ENCODE results near the gene RNF208.
A peak's percentile ranks its signal among the peaks of the same experiment; 100 is the strongest.

The RNF208 gene

DNA sequence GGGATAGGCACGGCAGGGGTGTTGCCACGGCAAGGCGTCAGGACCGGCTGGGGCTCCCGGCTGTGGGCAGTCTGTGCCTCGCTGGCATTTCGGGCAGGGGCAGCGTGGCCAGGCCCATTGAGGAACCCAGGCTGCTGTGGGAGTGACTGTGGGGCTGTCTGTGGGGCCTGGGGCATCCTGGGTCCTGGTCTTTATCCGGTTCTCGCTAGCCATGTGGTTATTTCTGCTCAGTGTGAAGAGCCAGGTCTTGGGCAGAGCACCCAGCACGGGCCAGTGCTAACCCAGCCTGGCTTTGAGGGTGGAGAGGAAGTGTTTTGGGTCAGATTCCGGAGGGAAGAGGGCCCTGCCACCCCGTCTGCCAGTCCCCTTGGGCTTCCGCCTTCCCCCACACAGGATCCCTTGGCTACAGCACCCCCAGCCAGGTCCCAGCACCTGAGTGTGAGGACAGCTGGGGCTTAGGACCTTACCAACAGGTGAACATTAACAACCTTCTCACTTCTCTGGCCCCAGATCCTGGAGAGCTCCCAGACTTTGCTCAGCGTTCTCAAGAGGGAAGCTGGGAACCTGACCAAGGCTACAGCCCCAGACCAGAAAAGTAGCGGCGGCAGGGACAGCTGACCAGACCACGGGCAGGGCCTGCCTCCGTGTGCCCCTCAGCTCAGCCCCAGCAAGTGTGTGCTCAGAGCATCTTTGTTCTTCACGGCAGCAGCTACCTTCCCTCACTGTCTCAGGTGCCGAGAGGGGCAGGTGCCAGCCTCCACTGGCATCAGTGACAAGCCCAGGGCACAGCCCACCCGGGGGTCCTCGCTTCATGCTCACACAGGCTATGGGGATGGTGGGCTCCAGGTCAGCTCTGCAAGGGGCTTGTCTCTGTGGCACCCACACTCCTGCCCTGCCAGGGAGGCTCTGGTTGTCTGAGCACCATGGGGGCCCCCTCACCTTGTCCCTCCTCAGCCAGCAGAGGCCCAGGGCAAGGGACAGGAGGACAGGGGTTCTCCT lies 32.4 kb downstream of the RNF208 start:
- no peak for DNase-seq

DNA sequence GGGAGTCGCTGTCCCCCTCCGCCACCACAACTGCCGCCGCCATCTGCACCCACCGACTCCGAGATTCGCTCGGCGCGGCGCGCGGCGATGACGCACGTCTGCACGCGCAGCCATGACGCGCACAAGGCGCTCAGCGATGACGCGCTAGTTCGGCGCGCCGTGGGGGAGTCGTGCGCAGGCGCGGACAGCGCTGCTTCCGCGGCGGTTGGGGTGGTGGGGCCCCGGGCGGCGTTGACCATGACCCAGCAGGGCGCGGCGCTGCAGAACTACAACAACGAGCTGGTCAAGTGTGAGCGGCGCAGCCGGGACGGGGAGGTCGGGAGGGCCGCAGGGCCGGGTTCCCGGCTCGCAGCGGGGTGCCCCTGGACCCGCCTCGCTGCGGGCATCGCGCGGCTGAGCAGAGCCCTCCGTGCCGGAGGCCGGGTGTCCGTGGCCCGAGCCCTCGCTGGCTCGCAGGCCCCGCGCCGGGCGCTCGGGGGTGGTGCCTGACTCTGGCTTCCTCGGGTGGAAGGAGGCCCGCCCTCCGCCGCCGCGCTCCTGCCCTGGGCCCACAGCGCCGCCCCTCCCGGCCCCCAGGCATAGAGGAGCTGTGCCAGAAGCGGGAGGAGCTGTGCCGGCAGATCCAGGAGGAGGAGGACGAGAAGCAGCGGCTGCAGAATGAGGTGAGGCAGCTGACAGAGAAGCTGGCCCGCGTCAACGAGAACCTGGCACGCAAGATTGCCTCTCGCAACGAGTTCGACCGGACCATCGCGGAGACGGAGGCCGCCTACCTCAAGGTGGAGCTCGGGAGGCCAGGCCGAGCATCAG lies 33.3 kb downstream of the RNF208 start, which contains the start of the genes ANAPC2 and SSNA1:
Gene ANAPC2, minus strand, starts transcription at position 71 of the 807 bp plus-strand sequence. Its CDS starts 28 bp downstream, at position 43.
Gene SSNA1, plus strand, starts transcription at position 187 of the 807 bp plus-strand sequence. Its CDS starts 51 bp downstream, at position 238.
- DNase-seq, result peak; percentile 95

DNA sequence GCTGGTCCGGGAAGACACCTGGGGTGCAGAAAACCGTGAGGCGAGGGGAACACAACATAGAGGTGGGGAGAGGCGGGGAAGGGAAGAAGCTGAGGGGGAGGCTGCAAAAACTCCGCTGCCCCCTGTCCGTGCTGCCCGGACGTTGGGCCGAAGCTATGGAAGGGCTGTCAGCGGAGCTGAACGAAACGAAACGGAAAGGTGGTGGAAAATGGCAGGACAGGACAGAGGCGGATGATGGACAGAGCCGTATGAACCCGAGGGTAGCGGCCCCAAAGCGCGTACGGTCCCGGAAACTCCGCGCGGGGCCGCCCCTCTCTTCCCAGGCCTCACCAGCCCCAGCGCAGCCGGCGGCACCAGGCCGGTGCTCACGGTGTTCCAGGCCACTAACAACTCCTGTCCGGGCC lies 34.0 kb downstream of the RNF208 start:
- DNase-seq, result no peak

DNA sequence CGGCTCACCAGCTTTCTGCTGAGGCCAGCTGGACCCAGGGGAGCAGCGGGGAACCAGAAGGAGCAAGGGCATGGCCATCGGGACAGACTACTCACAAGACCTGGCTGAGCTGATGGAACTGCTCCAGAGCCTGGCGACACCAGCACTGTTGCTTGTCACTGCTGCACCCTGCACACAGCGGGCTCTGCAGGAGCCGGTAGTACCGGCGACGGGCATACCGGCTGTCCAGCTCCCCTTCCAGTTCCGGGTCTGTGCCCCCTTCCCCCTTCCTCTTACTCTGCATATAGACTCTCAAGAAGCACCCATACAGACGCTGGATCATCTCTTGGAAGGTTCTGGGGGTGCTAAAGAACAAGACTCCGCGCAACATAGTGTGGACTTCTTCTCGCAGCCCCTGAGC lies 34.7 kb downstream of the RNF208 start:
- DNase-seq, result no peak

DNA sequence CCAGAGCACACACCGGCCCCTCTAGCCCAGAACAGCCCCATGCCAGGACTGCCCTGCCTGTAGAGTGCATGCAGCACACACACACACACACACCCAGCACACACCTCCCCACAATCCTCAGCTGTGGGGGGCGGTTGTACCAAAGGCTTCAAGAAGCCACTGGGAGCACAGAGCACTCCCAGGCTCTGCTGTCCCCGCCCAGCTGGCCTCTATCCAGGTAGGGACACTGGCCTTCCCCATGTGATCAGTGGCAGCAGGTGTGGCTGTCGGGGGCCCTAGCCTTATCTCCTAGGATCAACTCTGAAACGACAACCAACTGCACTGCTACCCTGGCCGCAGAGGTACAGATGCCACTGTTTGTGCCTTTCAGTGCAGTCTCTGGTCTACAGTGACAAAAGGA lies 35.7 kb downstream of the RNF208 start:
- no peak for DNase-seq

DNA sequence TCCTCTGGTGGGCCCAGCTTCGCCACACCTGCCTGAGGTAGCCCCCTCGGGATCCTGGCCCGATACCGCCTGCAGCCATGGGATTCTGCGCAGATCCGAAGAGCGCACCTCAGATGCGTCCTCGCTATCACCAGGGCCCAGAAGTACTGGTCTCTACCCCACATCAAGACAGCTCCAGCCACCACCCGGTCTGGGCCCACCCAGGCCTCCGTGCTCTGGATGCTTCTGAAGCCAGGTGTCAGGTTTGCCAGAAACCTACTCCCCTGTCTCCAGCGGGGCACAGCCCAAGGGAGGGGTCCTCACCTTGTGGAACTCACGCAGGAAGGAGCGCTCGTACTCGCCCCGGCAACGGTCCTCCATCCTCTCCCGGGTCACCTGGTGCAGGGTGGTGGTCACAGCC lies 36.1 kb downstream of the RNF208 start:
- DNase-seq, result no peak

DNA sequence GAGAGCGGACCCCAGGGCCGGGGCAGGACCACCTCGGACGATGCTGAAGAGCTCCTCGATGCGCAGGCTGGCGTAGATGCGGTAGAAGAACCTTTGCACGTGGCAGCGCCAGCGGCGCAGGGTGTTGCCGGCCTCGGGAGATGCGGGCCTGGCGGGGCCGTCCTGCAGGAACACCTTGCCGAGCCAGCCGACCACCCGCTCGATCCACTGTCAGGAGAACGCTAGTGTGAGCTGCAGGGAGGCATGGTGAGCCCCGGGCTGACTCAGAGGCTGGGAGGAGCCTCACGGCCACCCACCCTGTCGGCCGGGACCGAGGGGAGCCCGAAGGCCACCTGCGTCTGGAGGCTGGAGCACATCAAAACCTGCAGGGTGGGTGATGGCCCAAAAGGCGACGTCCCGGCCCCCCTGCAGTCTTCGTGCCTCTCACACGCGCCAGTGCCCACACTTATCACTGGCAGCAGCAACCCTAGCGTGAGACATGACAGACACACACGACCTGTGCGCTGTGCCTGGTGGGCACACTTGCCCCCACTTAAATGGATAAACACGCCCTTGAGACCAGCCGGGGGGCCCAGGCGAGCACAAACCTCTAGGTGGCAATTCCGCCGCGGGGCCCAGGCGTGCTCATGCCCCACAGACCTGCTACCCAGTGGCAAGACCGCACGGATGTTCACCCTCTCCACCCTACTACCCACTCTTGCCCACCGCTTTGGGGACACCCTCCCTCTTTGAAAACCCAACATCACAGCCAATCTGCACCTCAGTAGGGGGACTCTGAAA lies 37.0 kb downstream of the RNF208 start:
- DNase-seq, result no peak

DNA sequence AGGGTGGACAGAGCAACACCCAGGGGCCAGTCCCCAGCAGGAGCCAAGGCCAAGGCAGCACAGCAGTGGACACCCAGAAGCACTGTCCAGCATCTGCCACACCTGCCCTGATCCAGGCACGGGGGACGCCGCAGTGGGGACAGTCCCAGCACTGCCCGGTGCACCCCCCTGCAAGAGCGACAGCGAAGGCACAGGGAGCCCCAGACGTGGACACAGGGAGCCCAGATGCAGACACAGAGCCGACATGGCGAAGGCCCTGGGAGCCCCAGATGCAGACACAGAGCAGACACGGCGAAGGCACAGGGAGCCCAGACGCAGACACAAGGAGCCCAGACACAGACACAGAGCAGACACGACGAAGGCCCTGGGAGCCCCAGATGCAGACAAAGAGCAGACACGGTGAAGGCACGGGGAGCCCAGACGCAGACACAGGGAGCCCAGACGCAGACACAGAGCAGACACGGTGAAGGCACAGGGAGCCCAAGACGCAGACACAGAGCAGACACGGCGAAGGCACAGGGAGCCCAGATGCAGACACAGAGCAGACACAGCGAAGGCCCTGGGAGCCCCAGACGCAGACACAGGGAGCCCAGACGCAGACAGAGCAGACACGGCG lies 38.0 kb downstream of the RNF208 start:
- DNase-seq, result no peak

DNA sequence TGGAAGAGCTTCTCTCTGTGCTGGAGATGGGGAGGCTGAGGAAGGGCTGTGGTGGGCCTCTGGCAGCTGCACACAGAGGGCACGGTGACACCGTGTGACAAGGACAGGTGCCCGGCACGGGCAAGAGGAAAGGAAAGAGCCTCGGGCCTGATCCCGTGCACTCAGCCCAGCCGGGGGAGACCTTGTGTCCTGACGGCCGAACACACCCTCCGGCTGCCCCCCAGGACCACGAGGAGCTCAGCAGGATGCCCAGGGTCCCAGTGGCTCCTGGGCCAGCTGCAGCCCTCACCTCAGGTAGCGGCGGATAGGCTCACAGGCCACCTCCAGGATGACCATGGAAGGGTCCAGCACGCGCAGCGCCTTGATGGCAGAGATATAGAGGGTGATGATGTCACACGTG lies 39.2 kb downstream of the RNF208 start:
- no peak for DNase-seq

DNA sequence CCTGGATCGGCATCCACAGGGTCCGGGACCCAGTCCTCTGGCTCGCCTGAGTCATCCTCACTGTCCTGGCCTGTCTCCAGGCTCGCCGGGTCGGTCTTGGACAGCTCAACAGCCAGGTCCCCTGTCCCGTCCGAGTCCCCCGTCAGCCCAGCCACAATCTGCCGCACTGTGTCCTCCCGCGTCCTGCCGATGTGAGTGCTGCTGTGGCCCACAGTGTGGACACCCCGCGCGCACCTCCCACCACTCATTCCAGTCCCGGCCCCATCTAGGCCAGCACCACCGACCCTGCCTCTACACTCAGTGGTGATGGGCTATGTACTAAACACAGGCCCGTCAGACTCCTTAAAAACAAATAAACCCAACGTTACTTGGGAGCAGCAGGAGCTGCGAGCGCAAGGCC lies 40.4 kb downstream of the RNF208 start:
- DNase-seq, result no peak

DNA sequence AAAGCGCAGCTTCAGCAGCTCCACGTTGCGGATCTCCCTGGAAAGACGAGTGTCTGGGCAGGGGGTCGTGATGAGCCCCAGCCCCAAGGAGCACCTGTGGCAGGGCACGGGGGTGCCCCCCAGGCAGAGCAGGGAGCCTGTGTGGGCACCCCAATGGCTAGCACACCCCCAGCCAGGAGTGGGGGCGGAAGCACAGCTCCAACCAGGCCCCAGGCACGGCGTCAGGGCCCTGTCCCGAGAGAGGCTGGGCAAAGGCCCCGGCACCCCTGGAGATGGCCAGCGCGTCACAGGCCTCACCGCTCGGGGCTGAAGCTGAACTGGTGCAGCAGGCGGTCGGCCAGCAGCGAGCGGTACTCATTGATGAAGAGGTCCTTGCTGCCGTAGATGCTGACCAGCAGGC lies 41.5 kb downstream of the RNF208 start:
- no peak for DNase-seq

DNA sequence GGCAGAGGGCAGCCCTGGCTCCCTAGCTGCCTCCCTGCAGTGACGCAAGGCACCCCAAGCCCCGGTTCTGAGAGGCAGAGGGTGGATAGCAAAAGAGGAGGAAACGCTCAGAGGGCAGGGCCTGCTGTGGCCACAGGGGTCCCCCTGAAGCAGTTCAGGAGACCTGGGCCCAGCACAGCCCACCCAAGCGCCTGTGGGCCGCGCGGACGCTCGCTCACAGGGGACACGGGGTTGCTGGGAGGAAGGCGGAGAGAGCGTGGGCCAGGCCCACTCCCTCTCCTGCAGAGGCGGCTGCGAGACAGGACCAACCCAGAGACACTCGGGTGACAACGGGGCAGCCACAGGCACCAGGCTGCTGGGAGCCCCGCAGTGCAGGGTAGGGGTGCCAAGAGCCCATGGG lies 42.3 kb downstream of the RNF208 start:
- no peak for DNase-seq

DNA sequence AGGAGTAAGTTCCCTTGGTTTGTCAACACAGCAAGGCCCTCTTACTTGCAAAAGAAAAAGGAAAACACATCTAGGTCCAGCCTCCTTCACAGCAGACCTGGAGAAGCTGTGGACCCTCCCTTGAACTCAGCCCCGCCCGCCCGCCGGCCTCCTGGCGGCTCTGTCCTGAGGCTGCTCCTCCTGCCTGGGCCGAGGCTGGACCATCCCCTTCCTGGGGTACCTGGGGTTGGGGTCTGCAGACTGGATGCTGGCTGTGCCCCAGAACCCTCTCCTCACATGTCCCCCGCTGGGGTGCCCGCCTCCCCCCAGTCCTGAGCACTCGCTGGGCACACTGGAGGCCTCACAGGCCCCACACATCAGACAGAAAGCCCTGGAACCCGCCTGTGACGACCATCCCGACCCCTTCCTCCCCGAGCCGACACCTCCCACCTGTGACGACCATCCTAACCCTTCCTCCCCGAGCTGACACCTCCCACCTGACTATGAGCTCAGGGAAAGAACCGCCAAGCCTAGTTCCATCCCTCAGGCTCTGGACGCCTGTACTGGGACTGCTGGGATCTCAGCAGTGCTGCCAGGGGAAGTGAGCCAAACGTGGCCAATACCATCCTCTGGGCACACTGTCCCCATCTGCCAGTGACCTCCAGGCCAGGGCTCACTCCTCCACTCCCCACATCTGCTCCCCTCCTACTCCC lies 43.0 kb downstream of the RNF208 start:
- no peak for DNase-seq

DNA sequence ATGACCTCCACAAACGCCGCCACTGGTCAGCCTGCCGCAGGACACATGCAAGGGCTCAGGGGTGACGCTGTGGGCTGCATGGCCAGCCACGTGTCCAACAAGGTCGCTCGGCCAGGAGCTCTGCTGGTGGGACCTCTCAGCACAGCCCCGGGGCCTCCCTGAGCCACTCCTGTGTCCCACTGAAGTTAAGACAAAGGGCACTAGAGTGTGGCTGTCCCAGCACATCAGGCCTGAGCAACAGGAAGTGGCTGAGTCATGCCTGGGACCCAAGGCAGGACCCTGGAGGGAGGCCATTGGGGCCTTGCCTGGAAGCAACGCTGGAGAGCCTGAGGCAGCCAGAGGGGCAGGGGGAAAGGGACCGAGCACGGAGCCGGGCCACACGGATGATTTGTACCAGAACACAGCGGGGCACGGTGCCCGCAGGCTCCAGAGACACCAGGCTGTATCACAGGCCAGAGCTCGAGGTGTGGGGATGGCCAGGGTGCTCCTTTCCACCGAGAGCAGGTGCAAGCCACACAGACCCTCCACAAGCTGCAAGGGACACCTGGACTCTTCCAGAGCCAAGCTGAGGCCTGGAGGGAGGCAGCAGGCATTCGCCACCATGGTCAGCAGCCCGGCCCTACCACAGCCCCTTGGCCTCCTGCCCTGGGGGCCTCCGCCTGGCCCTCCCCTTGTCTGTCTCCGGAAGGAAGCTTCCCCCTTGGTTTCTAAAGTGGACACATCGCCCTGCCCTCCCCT lies 43.7 kb downstream of the RNF208 start:
- DNase-seq, result no peak

DNA sequence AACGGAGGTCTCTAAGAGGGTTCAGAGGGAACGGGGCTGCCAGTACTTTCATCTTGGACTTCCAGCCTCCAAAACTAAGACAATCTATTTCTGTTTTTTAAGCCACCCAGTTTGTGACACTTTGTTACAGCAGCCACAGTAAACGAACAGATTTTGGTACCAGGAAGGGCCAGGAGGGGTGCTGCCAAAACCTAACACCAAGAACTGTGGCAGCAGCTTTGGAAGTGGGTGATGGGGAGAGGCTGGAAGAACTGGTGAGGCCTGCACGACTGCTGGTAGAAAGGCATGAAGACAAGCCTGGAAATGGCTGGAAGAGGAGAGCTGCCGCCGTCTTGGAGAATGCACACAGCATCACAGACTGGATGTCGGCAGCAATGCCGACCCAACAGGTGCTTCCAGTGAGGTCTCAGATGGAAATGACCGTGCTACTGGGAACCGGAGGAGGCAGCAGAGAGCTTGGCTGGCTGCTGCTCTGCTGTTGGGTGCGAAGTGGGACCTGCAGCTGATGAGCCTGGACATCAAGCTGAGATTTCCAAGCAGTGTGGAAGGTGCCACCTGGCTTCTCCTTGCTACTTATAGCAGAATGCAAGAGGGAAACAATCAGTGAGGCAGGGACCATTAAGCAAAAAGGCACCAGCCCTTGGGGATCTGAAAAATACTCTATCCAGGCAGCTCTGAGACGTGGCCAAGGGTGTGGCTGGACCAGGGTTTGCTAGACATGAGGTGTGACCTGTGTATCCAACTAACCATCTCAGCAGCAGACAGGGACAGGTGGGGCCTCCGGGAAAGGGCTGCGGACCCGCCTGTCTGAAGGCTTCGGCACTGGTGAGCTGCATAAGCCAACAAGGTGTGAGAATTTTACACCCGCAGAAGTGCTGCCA lies 45.5 kb downstream of the RNF208 start:
- peak; percentile 46 for DNase-seq

DNA sequence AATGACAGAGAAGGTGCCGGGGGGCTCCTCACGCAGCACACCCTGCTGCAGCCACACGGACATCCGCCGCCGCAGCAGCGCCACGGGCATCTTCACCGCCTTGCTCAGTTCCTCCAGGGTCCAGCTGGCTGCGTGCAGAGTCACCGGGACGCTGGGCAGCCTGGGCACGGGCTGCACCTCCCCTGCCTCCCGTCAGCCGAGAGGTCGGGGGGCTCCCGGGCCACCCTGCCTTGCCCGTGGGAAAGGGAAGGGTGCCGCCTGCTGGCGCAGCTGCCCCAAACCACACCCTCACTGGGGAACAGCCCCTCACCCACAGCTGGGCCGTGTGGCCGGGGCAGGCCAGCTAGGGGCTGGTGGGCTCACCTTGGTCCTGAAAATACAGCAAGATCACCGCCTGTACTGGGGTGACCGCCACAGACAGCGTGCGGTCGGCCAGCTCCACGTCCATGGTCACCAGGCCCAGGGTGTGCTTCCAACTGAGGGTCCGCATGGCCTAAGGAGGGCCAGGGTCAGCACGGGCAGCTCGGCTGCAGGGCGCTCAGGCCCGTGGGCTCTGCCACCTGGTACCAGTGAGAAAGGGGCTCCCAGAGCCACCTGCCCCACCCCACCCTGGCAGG lies 46.6 kb downstream of the RNF208 start:
- no peak for DNase-seq

DNA sequence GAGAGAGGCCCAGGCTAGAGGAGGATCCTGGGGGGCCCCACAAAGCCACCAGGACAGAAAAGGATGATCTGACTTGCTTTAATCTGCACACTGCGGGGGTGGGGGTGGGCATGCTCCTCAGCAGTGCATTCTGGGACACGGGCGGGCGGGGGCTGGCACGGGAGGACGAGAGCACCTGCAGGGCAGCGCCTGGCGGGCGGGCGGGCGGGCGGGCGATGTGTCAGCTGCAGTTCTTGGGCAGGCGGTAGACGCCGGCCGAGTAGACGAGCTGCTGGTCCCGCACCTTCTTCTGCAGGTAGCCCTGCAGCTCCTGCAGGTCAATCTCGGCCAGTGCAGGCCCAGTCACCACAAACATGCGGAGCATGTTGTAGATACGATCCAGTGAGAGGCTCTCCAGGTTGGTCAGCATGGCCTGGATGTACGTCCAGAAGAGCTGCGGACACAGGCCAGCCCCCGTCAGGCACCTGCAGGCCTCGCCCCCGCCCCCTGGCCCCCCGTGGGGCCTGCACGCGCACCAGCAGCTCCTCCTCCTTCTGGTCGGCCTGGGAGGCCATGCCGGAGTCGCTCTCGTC lies 47.2 kb downstream of the RNF208 start:
- no peak for DNase-seq

DNA sequence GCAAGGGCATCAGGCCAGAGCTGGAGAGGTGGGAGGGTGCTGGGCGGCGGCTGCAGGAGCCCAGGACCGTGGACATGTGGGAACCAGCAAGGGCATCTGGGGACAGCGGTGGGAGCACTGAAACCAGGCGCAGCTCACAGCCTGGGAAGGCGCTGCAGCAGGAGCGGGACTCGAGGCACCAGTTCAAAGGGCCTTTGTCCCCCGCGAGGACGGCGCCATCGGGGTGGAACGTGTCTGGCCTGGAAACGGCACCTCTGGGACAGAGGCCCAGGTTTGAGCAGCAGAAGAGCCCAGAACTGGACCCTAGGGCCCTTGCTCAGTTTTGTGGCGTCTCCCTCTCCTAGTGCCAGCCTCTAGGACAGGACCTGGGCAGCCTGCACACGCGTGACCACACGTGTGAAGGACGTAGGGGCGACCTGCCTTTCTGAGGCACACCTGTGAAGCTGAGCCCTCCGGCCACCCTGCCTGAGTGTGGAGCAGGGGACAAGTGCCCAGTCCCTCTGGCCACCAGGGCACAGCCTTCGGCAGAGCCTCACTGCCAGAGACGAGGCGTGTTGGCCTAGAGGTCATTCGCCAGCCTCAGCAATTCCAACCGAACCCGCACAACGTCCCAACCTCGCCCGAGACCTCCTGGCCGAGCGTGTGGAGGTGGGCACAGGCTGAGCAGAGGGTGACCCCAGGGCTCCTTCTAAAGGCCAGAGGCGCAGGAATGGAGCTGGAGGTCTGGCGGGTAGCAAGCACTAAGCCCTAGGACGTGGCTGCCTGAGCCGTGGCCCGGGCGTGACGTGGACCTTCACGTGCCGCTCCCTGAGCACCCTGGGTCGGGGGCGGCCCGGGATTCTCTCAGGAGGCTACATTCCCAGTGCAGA lies 48.0 kb downstream of the RNF208 start:
- DNase-seq, result no peak
